GM23248 (cell line): Measurements from ENCODE around the gene IRS1.

Experiments
- EZH2 ChIP-seq: fragments of 200-600 bp; sonication (generic); IDR thresholded peaks from 2 replicates; pipeline ENCODE4 v1.6.1; 2018; ENCODE audit warnings: antibody characterized with exemption, mild to moderate bottlenecking; ENCODE audit not compliant: insufficient read depth, poor library complexity, severe bottlenecking
- EZH2phosphoT487 ChIP-seq: fragments of 200-600 bp; sonication (generic); IDR thresholded peaks from 2 replicates; pipeline ENCODE4 v1.6.1; 2018; ENCODE audit warnings: antibody characterized with exemption, moderate library complexity, mild to moderate bottlenecking, low read depth; ENCODE audit not compliant: insufficient read depth

DNA sequence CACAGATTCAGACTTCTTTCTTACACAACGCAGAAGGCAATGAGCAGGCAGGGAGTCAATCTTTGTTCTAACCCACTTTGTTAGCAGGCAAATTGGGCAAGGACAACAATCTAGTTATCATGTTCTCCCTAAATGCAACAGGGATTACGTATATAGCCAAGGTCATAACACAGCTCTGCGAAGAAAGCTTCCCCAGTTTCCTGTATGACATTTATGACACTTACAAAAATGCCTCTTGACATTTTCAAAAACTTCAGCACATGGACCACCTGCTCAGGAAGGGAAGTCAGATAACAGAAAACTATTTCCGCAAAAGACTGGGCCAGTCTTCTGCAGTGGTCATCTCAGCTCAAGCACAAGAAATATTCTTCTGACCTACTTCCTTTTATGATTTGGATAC lies 106.1 kb downstream of the IRS1 start:
- TF ChIP-seq EZH2 (no peak), EZH2phosphoT487 (no peak)
